Activated CD8-positive, alpha-beta memory T cell treated with anti-CD3 and anti-CD28 coated beads for 24 hours (primary cell): ENCODE data around the gene BCL2L12.
"Not testable (repeated sequence)": the region's sequence is repeated elsewhere in the genome, so short reads cannot be mapped to it uniquely, and the experiment has no call there.

Experiments used
- DNase-seq: peaks from one replicate; pipeline ENCODE4 v3.0.0-alpha.2; 2020

BCL2L12 gene, protein sequence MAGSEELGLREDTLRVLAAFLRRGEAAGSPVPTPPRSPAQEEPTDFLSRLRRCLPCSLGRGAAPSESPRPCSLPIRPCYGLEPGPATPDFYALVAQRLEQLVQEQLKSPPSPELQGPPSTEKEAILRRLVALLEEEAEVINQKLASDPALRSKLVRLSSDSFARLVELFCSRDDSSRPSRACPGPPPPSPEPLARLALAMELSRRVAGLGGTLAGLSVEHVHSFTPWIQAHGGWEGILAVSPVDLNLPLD

DNA sequence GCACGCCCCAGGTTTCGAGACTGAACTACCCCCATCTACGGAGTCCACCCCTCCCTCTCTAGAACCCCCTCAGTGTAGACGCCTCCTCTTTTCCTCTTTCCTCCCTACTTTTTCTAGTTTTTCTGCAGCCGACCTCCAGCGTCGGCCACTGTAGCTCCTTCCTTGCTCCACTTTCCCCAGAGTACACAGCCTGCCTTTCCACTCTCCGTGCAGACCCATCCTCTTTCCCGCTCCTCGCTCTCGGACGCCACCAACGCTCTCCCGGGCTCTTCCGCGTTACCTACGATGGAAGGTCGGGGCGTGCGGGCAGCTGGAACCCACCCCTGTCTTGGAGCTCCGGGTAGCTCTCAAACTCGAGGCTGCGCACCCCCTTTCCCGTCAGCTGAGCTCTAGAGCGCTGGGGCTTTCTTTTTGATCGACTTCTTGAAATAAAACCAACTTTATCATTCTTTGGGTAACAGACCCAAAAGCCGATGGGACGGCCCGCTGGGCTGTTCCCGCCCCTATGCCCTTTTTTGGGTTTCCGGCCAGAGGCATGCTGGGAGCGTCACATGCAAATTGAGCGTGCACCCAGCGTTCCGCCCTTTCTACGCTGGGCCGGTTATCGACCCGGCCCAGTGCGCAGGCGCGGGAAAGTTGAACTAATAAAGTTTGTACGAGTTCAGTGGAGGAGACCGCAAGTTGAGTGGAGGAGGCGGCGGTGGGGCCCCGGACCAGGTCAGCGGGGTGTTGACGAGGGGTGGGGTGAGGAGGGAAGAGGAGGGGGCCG is at the start of gene BCL2L12, which contains the start of gene IRF3:
Gene BCL2L12, plus strand, starts transcription at position 583 of the 769 bp plus-strand sequence. CDS start 760 bp downstream, outside the sequence.
Gene IRF3, minus strand, starts transcription at position 507 of the 769 bp plus-strand sequence. CDS start 1,019 bp downstream, outside the sequence.
- DNase-seq = peak; percentile 100

DNA sequence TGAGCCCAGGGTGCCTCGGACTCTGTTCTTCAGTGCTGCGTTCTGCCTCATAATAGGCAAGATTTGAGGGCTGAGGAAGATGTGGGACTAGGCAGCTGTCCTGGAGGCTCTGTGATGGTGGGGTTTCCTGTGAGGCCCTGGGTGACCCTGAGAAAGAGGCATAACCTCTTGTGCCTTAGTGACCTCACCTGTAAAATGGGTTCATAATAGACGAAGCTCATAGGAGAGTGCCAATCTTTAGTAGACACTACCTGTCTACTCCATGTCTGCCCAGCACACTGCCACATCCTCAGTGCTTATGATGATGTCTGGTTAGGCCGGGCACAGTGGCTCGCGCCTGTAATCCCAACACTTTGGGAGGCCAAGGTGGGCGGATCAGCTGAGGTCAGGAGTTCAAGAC is 49.2 kb upstream of the BCL2L12 start:
- no peak for DNase-seq

DNA sequence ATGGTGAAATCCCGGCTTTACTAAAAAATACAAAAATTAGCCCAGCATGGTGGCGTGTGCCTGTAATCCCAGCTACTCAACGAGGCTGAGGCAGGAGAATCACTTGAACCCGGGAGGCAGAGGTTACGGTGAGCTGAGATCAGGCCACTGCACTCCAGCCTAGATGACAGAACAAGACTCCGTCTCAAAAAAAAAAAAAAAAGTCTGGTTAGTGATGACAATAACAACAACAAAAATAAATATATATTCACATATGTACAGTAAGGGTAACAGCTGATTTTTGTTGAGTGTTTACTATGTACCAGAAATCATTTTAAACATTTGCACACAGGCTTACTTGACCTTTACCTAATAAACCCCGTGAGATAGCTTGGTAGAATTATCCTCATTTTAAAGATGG is 48.8 kb upstream of the BCL2L12 start:
- DNase-seq = no peak

DNA sequence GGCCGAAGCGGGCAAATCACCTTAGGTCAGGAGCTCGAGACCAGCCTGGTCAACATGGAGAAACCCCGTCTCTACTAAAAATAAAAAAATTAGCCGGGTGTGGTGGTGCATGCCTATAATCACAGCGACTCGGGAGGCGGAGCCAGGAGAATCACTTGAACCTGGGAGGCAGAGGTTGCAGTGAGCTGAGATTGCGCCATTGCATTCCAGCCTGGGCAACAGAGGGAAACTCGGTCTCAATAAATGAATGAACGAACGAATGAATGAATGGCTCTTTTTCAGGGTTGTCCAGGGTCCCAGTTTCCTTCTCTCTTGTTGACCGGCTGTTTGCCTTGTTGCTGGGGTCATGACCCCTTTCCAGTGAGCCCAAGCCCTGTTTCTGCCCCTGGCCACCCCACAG is 47.9 kb upstream of the BCL2L12 start:
- DNase-seq = not testable (repeated sequence)

DNA sequence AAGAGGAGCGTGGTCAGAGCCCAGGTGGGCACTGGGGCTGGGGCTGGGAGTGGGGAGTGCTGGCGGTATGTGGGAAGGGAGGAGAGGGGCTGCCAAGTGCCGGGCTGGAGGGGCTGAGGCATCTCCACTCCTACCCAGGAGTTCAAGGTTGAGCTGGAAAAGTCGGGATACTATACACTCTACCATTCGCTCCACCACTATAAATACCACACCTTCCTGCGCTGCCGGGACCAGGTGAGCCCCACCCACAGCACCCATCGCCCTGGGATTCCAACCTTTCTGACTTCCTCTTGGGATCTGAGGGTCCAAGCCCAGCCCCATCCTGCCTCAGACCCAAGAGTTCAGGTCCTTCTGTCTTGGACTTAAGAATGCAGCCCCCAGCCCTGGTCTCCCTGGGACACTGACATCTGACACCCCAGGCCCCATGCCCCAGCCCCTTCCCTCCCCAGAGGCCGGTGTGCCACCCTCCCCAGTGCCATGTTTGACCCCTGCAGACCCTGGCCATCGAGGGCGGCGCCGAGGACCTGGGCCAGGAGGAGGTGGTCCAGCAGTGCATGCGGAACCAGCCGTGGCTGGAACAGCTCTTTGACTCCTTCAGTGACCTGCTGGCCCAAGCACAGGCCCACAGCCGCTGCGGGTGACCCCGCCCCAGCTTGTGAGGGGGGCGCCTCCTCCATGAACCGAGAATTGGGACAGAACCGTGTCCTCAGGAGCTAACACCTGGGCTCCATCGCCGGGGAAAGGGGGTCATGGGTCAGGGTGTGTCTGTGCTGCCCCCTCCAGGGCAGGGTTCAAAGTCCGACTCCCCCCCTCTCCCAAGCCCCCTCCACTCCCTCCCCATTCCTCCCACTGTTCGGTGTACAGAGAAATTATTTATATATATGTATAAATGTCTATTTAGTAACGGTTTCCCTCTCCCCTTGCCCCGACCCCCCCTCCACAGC is 40.5 kb upstream of the BCL2L12 start:
- DNase-seq = no peak

DNA sequence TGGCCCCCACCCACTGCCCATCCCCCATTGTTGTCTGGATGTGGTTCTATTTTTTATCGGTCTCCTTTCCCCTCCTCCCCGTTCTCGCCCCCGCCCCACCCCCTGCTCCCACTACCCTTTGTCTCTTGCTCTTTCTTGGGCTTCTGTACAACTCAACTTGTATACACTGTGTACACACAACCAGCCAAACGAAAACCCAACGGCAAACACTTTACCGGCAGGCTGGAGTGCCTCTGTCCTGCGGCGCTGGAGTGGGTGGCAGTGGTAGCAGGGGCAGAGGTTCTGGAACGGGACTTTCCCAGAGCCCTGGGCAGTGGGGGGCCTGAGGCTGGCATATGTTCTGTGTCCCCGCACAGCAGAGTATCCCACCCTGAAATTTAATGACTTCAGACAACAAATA is 39.5 kb upstream of the BCL2L12 start:
- DNase-seq = no peak

DNA sequence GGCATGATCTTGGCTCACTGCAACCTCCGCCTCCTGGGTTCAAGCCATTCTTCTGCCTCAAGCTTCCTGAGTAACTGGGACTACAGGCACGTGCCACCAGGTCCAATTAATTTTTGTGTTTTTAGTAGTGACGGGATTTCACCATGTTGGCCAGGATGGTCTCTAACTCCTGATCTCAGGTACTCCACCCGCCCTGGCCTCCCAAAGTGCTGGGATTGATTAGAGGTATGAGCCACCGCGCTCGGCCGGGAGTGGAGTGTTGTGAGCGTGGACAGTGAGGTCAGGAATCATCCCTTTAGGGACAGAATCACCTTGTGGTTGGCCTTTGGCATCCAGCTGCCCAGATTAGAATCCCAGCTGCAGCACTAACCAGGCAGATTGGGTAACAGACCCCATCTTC is 36.1 kb upstream of the BCL2L12 start:
- DNase-seq = no peak

DNA sequence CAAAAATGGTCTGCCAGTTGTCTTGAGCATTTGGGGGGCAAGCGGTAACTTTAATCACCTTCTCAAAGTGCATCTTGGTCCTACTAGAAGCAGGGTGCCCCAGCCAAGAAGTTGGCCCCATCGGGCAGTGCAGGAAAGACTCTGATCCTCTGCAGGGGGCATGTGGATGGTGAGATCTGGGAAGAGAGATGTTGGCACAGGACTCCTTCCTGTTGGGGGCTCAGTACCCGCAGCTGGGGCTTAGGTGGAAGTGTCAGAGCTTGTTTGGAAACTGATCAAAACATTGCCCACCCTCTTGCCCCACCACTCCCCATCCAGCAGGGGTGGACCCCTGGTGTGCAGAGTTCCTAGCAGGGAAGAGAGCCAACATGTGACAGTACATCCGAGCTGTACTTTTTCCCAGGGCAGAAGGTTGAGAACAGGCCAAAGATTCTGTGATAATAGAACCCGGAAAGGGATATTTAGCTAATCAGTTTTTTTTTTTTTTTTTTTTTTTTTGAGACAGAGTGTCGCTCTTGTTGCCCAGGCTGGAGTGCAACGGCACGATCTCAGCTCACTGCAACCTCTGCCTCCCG is 34.6 kb upstream of the BCL2L12 start:
- DNase-seq = no peak

DNA sequence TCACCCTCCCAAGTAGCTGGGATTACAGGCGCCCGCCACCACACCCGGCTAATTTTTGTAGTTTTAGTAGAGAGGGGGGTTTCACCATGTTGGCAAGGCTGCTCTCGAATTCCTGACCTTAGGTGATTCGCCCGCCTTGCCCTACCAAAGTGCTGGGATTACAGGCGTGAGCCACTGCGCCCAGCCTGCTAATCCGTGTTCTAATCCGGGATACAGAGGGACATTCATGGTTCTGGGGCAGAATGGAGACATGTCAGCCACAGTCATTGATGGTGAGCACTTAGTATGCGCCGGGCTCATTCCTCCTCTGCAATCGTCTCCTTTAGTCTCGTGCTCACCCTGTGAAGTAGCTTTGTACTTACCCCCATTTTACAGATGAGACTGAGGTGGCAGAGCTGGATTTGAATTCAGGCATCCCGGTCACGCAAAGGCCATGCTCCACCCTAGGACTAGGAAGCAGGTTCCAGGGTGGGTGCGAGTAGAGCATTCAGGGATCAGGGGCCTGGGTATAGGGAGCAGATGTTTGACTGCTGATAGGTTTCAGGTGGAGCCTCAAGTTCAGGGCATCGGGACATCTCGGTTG is 34.0 kb upstream of the BCL2L12 start:
- no peak for DNase-seq

DNA sequence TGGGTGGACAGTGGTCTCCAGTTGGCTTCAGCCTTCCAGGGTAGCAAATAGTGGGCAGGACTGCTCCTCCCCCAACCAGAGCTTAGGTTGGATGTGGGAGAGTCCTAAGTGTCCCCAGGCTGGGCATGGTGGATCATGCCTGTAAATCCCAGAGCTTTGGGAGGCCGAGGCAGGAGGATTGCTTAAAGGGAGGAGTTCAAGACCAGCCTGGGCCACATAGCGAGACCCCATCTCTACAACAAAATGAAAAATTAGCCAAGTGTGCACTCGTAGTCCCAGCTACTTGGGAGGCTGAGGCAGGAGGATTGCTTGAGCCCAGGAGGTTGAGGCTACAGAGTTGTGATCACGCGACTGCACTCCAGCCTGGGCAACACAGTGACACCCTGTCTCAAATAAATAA is 33.2 kb upstream of the BCL2L12 start:
- DNase-seq = no peak

DNA sequence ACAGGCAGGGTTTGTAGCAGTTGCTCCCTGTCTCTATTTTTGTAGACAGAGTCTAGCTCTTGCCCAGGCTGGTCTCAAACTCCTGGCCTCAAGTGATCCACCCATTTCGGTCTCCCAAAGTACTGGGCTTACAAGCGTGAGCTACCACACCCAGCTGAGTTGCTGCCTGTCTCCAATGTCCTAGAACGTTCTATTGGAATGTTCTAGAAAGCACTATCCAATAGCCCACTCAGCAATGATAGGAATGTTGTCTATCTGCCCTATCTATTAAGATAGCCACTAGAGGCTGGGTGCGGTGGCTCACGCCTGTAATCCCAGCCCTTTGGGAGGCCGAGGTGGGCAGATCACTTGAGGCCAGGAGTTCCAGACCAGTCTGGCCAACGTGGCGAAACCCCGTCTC is 32.5 kb upstream of the BCL2L12 start:
- DNase-seq = not testable (repeated sequence)

DNA sequence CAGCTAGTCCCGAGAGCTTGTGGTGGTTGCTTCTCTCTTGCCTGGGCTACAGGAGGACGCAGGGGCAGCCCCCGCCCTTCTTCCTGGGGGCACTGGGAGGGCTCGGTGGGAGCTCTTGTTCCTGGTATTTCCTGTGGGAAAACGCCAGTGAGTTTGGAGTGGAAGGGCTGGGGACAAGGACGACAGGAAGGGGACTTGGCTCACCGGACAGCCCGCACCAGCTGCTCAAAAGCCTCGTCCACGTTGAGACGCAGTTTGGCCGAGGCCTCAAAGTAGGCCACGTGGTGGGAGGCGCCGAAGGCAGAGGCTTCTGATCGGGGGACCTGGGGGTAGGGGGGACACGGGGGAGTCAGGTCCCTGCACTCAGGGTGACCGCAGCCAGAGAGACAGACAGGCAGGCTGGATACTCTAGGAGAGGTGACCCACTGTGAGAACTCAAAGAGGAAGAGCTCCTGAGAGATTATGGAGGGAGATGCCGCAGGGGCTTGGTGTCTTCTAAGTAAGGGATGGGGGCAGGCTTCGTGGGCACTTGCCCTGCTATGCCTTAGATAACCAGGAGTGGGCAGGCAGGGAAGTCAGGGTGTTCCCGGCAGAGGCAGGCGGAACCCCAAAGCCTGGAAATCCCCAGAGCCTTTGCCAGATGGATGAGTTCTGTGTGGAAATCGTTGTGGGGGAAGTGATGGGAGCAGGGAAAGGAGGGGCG is 30.1 kb upstream of the BCL2L12 start:
- DNase-seq = no peak

DNA sequence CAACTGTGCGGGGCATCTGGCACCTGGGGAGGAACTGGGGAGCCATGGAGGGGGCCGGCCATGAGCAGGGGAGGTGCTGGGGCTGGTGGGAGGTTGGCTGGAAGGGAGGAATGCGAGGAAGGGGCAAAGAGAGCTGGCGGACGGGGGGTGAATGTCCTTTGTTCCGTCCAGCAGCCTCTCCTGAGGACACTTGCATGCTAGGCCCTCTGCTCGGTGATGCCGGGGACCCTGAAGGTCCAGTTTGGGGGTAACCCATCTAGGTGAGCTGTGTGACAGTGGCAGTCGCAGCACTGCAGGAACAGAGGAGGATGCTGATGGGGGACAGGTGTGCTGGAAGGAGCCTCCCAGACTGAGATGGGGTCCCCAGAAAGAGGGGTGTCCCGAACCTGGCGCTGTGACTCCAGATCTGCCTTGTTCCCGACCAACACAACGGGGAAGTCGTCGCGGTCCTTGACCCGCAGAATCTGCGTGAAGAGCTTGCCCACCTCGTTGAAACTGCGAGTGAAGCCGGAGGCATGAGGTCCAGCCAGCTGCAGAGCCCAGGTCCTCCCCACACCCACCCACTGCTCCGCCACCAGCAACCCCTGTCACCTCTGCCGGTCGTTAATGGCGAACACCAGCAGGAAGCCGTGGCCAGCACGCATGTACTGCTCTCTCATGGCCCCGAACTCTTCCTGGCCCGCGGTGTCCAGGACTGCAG is 29.4 kb upstream of the BCL2L12 start:
- no peak for DNase-seq

DNA sequence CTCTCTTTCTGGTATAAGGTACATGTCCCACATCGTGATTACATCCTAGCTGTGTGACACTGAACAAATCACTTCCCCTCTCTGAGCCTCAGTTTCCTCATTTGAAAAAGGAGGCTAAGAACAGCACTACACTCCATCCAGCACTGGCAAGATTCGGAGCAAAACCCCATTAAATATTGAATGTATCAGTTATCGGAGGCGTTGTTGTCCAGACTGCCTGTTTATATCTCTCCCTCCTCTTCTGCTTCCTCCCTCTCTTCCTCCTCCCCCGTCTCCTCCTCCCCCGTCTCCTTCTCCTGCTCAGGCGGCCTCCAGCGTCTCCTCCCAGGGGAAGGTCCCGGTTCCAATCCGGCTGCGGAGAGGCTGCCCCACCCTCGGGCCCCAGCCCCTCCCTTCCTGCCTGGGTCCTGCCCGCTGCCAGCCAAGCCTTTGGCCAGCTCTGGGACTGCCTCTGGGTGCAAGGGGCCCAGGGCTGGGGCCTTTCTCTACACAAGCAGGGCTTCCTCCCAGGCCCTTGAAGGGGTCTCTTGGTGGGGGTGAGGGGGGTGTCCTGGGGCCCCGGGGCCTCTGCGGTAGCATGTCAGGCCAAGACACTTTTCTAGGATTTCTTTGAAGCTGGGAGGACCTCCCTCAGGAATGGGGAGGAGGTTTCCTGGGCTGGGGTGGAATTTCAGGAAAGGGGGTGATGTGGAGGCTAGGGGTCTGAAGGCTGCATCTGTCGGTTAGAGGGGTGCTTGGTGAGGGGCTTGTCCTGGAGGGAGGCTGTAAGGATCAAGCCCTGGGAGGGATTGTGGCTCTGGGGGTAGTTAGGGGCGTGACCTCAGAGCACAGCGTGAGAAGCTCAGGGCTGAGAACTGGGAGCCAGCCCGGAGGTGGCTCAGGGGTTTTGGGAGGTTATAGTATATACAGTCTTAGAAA is 27.7 kb upstream of the BCL2L12 start:
- DNase-seq = no peak

DNA sequence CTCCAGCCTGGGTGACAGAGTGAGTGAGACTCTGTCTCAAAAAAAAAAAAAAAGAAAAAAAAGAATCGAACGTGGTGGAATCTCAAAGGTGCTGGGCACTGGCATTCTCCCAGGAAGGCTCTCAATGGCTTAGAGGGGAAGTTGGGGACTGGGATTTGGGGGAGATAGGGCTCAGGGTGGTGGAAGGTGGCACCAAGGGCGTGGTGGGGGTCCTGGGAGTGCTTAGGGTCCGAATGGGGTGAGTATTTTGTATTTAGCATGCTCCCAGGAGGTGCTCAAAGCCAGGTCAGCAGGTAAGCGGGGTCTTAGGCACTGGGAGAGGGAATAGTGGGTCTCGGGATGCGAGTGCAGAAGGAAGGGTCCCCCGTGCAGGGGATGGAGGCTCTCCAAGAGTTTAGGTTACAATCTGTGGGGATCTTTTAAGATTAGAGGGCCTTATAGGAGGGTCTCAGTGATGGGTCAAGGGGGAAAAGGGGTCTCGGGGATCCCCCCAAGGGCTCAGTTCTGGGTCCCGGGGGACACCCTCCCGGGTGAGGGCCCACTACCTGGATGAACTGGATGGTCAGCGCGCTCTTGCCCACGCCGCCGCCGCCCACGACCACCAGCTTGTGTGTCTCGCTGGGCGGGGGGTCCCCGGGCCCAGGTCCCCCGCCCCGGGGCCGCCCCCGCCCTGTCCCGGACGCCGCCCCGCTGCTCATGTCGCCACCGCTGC is 26.2 kb upstream of the BCL2L12 start:
- no peak for DNase-seq

DNA sequence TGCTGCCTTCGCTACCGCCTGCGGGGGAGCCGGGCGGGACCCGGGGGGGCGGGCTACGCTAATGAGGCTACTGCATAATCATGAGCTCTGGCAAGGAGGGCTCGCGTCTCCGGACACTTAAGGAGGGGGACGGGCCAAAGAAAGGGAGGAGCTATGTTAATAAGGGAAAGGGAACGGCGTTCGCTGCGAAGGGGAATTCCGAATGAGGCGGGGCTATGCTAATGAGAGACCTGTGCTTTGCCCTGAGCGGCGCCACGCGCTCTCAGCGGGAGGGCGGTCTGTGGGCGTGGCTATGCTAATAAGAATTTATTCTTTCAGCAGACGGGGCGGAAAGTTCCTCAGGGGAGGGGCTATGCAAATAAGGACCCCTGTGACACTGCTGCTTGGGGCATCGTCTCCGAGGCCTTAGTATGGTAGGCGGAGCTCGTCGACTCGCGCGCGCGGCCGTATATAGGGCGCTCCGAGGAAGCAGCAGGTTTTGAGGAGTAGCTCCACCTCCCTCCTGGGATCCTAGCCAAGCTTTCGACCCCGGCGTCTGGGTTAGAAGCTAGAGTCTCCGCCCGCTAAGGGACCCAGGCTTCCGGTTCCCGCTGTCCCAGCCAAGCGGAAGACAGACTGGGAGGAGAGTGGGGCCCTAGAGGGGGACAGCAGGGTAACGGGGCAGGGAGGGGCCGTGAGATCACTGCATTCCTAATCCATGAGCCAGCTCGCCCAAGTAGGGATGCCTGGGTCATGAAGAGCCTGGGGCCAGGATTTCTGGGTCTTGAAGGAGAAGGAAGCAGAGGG is 25.4 kb upstream of the BCL2L12 start, which contains the start of gene RRAS:
Gene RRAS, minus strand, starts transcription at position 31 of the 786 bp plus-strand sequence. CDS start 45 bp downstream, outside the sequence.
- peak; percentile 99 for DNase-seq

DNA sequence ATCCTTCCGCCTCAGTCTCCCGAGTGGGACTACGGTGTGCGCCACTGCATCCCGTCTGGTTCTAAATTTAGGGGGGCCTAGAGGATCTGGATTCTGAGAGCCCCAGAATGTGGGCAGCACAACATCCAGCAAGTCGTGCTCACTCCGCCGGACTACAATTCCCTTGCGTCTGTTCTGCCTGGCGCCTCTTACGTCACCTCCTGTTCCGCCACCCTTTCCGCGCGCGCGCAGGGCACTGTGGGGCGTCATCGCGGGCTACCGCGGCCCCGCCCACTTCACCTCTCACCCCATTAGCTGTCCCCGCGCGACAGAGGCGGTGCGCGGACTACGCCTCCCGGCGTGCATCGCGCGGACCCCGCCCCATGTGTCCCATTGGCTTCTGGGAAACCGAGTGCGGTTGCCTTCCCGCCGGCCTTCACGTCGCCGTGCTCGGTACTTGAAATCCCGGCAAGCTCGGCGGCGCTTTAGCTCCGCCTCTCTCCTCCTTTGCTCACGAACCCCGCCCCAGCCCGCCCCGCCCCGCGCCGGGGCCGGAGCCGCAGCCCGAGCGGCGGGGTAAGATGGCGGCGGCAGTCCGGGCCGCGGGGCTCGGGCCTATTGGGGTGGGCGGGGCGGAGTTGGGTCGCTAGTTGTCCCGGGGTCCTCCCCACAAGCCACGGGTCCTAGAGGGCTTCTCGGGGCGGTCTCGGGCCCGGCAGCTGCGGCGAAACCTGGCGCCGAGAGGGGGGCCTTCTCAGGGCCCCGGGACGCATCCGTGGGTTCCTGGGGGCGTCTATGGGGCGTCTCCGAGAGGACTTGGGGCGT is 23.8 kb upstream of the BCL2L12 start, which contains the start of gene SCAF1:
Gene SCAF1, plus strand, starts transcription at position 522 of the 804 bp plus-strand sequence. CDS start 2,818 bp downstream, outside the sequence.
- peak; percentile 98 for DNase-seq
